ENCODE measurements around the gene C2orf76.

- TF ChIP-seq ZNF207 (IDR thresholded peaks at IDR 0.05; ENCODE audit: borderline replicate concordance) (no peak), CTCF (IDR thresholded peaks at IDR 0.05 in 2 of 3, conservative IDR thresholded peaks at IDR 0.05 in 1 of 3; ENCODE audit: control insufficient read depth in 2 of 3, extremely low read depth in 1 of 3, insufficient read depth in 1 of 3, low read depth in 3 of 3, low read length in 3 of 3) (no peak), POLR2A (IDR thresholded peaks at IDR 0.05; ENCODE audit: low read depth, low read length) (no peak), CEBPZ (IDR thresholded peaks at IDR 0.05; ENCODE audit: low read depth, low read length) (no peak), SMC3 (IDR thresholded peaks at IDR 0.05; ENCODE audit: borderline replicate concordance, low read length) (no peak), RCOR1 (conservative IDR thresholded peaks at IDR 0.05; ENCODE audit: low read depth, low read length) (no peak), GABPA (IDR thresholded peaks at IDR 0.05; ENCODE audit: low read depth) (no peak), RFX5 (IDR thresholded peaks at IDR 0.05; ENCODE audit: low read depth, low read length) (no peak)
These were observed 110.1 kb downstream of the C2orf76 start for GRCh38 chr2:119256582-119256921.

Measured in GM12878 (cell line).